UCSD-AML1 (cell line): ENCODE data around the gene GMPR.
A peak's percentile ranks its signal among the peaks of the same experiment; 100 is the strongest.
"Not testable (repeated sequence)": the region's sequence is repeated elsewhere in the genome, so short reads cannot be mapped to it uniquely, and the experiment has no call there.

Experiments
- DNase-seq: peaks from one replicate; lab custom pipeline; 2025; ENCODE audit not compliant: unreplicated experiment; lab: John Stamatoyannopoulos, UW

The GMPR gene

DNA sequence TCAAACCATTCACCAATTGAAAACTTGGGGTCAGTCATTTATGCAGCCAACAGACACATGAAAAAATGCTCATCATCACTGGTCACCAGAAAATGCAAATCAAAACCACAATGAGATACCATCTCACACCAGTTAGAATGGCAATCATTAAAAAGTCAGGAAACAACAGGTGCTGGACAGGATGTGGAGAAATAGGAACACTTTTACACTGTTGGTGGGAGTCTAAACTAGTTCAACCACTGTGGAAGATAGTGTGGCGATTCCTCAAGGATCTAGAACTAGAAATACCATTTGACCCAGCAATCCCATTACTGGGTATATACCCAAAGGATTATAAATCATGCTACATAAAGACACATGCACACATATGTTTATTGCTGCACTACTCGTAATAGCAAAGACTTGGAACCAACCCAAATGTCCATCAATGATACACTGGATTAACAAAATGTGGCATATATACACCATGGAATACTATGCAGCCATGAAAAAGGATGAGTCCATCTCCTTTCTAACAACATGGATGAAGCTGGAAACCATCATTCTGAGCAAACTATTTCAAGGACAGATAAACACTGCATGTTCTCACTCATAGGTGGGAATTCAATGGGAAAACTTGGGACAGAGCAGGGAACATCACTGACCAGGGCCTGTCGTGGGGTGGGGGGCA, 13.2 kb upstream of the GMPR start:
- not testable (repeated sequence) for DNase-seq

DNA sequence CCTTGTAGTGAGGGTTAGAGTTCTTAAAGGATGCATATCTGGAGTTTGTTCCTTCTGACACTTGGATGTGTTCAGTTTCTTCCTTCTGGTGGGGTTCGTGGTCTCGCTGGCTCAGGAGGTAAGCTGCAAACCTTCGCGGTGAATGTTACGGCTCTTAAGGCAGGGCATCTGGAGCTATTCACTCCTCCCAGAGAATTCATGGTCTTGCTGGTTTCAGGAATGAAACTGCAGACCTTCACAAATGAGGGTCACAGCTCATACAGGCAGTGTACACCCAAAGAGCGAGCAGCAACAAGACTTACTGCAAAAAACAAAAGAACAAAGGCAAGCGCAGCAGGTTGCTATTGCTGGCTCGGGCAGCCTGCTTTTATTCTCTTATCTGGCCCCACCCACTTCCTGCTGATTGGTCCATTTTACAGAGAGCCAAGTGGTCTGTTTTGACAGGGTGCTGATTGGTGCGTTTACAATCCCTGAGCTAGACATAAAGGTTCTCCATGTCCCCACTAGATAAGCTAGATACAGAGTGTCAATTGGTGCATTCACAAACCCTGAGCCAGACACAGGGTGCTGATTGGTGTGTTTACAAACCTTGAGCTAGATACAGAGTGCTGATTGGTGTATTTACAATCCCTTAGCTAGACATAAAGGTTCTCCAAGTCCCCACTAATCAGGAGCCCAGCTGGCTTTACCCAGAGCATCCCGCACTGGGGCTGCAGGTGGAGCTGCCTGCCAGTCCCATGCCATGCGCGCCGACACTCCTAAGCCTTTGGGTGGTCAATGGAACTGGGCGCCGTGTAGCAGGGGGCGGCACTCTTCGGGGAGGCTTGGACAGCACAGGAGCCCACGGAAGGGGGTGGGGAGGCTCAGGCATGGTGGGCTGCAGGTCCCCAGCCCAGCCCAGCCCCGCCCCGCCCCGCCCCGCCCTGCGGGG, 12.0 kb upstream of the GMPR start:
- DNase-seq, result not testable (repeated sequence)

GRCh38 chr6:16227048-16227562, 11.3 kb upstream of the GMPR start:
- DNase-seq, result no peak

- DNase-seq, result no peak
Observed at GRCh38 chr6:16227605-16228004, 10.8 kb upstream of the GMPR start.

- no peak for DNase-seq
Observed at GRCh38 chr6:16228043-16228442, 10.3 kb upstream of the GMPR start.

DNA sequence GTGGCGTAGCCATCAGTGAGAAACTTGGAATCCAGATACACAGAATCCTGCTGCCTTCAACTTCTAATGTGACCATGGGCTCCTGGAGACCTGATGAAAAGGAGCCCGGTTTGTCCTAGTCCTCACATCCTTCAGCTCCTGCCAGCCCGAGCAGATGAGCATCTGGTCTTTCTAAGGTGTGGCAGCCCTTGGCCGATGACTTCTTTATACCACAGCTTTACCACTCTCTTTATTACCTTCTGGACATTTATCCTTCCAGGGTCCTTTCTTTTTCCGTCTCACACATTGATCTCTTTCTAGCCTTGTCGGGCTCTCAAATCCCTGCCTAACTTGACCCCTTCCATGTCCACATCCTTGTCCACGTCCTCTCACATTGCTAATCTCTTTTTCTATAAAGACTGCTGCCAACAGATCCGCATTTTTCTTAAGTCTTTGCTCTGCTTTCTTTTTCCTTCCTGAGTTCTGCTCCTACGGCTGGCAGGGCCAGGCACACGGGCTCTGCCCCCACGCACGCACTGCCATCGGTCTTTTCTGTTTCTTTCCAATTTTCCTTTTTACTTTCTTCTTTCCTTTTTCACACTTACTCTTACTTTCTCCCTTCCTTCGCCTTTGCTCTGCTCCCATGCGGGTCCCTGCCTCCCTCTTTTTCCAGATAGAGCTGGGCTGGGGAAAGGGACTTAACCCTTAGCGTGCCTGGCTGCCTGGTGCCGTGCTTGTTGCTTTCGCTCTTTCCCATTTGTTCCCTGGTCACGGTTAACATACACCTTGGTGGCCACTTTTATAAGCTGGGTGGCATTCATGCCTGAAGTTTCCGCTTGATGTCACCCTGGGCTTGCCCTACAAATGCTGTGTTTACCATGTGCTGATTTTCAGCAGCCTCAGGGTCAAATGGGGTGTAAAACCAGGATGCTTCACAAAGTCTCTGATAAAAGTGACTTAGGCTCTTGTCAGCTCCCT, 9.4 kb upstream of the GMPR start:
- DNase-seq, result no peak

GRCh38 chr6:16229700-16230099, 8.7 kb upstream of the GMPR start:
- DNase-seq, result no peak

DNA sequence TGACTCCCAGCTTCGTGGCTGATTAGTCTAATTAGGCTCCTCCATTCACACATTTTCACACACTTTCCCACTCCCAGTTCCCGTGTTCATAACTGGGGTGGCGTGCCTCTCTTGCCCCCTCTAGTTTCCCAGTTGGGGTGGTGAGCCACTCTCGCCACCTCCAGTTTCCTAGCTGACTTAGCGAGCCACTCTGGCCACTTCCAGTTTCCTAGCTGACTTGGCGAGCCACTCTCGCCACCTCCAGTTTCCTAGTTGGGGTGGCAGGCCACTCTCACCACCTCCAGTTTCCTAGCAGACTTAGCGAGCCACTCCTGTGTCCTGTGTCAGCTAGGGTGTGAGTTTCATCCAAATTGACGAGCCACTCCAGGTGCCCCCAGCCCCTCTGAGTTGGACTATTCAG, 7.4 kb upstream of the GMPR start:
- DNase-seq, result peak; percentile 50

DNA sequence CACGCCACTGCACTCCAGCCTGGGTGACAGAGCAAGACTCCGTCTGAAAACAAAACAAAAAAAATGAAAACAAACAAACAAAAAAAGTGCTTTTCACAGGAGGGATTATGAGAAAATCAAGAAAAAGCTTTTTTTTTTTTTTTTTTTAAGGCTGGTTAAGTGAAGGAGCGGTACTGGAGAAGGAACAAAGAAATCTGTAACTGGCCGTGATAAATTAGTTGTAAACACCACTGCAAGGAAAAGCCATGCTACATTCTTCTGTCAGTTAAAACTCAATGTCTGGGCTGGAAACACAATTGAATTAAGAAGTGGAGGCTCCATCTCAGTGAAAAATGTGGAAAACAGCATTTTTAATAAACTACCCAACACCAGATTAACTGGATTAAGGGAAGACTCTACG, 6.3 kb upstream of the GMPR start:
- no peak for DNase-seq

GRCh38 chr6:16236009-16236501, 2.3 kb upstream of the GMPR start:
- DNase-seq, result no peak

DNA sequence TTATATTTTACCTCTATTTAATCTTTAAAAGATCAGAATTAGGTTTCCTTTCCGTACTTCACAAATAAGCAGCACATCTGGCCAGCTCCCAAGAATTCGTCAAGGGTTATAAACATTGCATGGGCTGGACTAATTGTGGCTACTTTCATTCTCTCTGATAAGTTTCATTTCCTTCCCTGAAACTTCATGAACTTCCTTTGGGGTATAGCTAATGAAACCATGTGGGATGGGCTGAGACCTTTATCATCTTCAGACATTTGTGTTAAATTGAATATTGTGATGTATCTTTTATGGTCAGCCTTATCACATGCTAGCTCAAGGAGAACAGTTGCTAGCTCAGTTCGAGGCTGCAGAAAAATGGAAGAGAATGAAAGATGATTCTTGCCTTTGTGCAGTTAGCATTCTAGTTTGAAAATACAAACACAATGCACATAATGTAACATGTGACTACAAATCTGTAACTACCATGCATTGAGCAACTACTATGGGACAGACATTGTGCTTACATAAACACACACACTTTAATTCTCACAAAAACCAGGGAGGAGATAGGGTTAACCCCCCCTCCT, 1.7 kb upstream of the GMPR start:
- DNase-seq, result no peak

DNA sequence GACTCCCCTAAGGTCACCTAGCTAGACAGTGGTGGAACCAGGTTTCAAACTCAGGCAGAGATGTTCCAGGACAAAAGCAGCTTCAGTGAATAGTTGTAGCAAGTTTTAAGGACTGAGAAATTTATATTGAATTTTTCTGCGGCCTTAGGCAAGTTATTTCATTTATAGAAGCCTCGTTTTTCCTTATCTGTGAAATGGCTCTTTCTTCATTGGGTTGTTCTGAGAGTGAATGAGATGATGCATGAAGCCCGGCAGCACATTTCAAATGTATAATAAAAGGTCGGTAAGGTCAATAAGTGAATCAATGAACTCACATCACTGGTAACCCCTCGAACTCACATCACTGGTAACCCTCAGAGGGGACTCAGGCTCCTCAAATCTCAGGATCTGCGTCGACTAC, 1.1 kb upstream of the GMPR start:
- DNase-seq, result no peak

DNA sequence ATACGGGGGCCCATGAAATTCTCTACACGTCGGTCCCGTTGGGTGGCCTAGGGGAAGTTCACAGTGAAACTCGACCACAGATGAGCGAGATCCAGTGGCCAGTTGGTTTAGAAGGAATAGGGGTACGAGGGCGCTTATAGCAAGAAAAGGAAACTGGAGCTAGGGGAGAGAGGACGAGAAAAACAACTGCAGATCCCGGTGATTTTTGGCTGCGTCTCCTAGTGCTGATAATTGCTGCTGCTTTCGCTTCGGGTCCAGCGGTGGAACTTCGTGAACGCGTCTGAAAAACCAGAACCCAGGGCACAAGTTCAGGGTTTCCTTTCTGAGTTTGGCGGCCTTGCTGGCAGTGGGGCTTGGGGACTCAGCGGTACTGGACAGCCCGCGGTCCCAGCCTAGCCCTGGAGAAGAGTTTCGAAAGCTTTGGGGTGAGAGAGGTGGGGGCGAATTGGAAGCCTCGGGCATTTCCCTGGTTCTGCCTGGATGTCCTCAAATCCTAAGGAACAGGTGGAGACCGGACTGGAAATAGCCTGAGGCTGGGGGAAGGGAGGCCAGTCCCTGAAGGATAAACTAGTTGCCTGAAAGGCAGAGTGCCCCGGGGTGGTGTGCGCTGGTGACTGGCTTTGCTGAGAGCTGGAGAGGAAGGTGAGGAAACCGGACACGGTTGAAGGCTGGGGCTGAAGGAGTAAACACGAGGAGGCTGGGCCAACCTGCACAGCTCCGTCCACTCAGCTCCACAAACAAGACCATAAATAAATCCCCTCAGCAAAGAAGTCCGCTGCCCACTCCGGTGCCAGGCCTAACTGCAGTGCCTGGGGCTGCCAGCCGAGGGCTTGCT, 793 bp downstream of the GMPR start:
- DNase-seq, result peak; percentile 82

- no peak for DNase-seq
Observed at GRCh38 chr6:16239798-16240123, 1.4 kb downstream of the GMPR start.

DNA sequence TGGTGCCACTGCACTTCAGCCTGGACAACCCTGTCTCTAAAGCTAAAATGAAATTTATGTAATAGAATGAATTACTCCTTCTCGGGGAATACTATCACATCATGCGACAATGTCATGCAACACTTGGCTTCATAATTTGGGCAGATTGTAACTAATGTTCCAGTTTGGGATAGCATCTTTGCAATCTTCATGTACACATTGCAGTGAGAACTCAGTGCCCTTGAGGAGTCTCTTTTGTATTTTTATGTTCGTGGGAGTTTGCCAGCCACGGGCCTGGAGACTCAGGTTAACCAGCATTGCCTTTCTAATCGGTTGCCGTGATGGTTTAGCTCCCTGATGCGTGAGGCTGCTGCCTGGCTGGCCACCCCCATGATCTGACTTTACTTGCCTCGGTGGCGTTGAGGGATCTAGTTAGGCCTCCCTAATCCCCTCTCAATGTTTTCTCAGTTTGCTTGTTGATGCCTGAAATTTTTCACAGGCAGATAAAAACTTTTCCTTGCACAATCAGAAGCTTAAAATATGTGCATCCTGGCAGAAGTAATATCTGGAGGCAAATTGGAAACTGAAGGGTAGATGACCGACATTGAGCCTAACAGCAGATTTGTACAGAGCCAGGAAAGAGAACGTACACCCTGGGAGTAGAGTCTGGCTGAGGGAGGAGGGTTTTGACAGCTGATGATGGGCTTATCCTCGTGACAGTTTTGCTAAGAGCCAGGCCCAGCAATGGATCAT, 2.4 kb downstream of the GMPR start:
- no peak for DNase-seq

DNA sequence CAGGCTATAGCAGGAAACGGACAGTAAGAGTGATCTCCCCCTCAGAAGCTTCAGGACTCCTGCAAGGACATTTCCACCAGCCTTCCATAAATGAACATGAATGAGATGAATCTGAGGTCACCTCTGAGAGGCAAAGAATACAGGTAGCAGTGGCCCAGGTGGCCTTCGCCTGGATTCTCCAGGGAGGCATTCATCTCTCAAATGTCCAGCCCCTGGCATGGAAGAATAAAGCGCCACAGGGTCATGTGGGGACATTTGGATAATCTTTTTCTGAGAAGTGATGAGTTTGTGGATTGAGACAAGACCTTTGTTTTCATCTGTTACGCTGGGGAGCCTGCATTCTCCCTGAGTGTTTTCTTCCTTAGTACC, 2.9 kb downstream of the GMPR start:
- DNase-seq, result no peak

DNA sequence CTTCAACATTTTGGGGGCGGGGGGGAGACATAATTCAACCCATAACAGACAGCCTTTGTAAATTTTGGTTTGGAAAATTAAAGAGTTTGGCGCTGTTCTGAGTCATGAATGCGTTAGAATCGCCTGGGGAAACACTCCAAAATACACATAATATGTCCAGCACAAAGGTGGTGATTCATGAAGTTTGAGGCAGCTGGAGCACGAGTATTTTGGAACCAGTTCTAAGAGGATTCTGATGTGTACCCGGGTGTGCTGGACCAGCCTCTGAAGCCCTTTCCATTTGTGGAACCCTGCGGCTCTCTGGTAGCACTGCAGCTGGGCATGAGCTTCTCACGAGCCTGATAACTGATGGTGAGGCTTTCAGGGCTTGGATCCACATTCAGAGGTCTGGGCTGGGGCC, 4.7 kb downstream of the GMPR start:
- DNase-seq, result no peak

GRCh38 chr6:16243664-16244063, 5.3 kb downstream of the GMPR start:
- no peak for DNase-seq

GRCh38 chr6:16244446-16244845, 6.1 kb downstream of the GMPR start:
- DNase-seq, result no peak
